Activated CD8-positive, alpha-beta T cell treated with anti-CD3 and anti-CD28 coated beads, Interleukin-2, amount 10 ng/mL, durations not matched to agents 7 days and 5 days (primary cell): ENCODE results near the gene CAMK2B. TPM values are rescaled to one million over a fixed set of nuclear protein-coding genes. Genes with fewer than 3 reads are reported as not detected.

Experiments
- ATAC-seq: fragments of 150-1000 bp; cut with Tn5 transposase; one replicate; pipeline ENCODE4 v1.10.0; 2021; ENCODE audit warnings: moderate library complexity
- CTCF ChIA-PET: fragments of 350-600 bp; sonication (Branson Sonifier 250); formaldehyde crosslinking; loops from one replicate; lab custom pipeline; 2021; ENCODE audit warnings: antibody characterized with exemption; lab: Charles Lee
- POLR2A ChIA-PET: fragments of 350-600 bp; sonication (Branson Sonifier 250); formaldehyde crosslinking; loops from one replicate; lab custom pipeline; 2021; ENCODE audit warnings: antibody characterized with exemption; lab: Charles Lee
- DNase-seq: peaks from one replicate; pipeline ENCODE4 v3.0.0-alpha.2; 2020
- H3K27ac Mint-ChIP-seq: one replicate; pipeline ENCODE4 v1.8.0; 2021; ENCODE audit warnings: mild to moderate bottlenecking, mixed read lengths
- H3K27me3 Mint-ChIP-seq: one replicate; pipeline ENCODE4 v1.8.0; 2021; ENCODE audit warnings: low read depth, mixed read lengths
- H3K36me3 Mint-ChIP-seq: one replicate; pipeline ENCODE4 v1.8.0; 2021; ENCODE audit warnings: low read depth, mixed read lengths
- H3K4me1 Mint-ChIP-seq: one replicate; pipeline ENCODE4 v1.8.0; 2021; ENCODE audit warnings: low read depth, mixed read lengths
- H3K4me3 Mint-ChIP-seq: one replicate; pipeline ENCODE4 v1.8.0; 2021; ENCODE audit warnings: mild to moderate bottlenecking, mixed read lengths
- H3K9me3 Mint-ChIP-seq: one replicate; pipeline ENCODE4 v1.8.0; 2022; ENCODE audit warnings: mixed read lengths; ENCODE audit not compliant: insufficient read depth
- total RNA-seq, 2 experiments: library from RNA; stranded (reverse); gene quantifications; one replicate each; pipeline ENCODE4 v1.2.3, GENCODE V29; 2021

Gene CAMK2B
- total RNA-seq, 2 experiments from 2014 or later: not detected

GRCh38 chr7:44220046-44220357, 105.4 kb downstream of the CAMK2B start:
- Mint-ChIP-seq H3K4me1 (no peaks in the 10 kb centered on the region), H3K36me3 (peaks cover 1% of the 10 kb centered on the region), H3K4me3 (no peak overlapping the region), H3K9me3 (no peaks in the 10 kb centered on the region), H3K27ac (no peak overlapping the region), H3K27me3 (no peaks in the 10 kb centered on the region)
- CTCF ChIA-PET: no interaction called here
- no peak for DNase-seq
- POLR2A ChIA-PET: no interaction called here
- ATAC-seq: no peak

- Mint-ChIP-seq H3K4me1 (no peaks in the 10 kb centered on the region), H3K36me3 (peaks cover 1% of the 10 kb centered on the region), H3K27me3 (no peaks in the 10 kb centered on the region), H3K27ac (no peak overlapping the region), H3K4me3 (no peak overlapping the region), H3K9me3 (no peaks in the 10 kb centered on the region)
- ChIA-PET CTCF (interaction anchor here (1.5 kb wide), 1 partner anchor 19 kb away, joined by 4 read pairs; the partner anchor contains the start of gene YKT6), POLR2A (no interaction called here)
- ATAC-seq: no peak
- no peak for DNase-seq
Observed at GRCh38 chr7:44219371-44220045, 105.9 kb downstream of the CAMK2B start.

GRCh38 chr7:44218418-44219201, 106.8 kb downstream of the CAMK2B start:
- CTCF ChIA-PET: interaction anchor here (1.5 kb wide), 1 partner anchor 18 kb away, joined by 4 read pairs; the partner anchor contains the start of gene YKT6
- no peaks in the 10 kb centered on the region for H3K9me3 Mint-ChIP-seq
- H3K36me3 Mint-ChIP-seq: peaks cover 4% of the 10 kb centered on the region
- H3K27me3 Mint-ChIP-seq: no peaks in the 10 kb centered on the region
- DNase-seq: no peak
- H3K4me1 Mint-ChIP-seq: no peaks in the 10 kb centered on the region
- ATAC-seq: no peak
- H3K27ac Mint-ChIP-seq: no peak overlapping the region
- no peak overlapping the region for H3K4me3 Mint-ChIP-seq
- POLR2A ChIA-PET: no interaction called here

- ATAC-seq (no peak), DNase-seq (no peak)
- H3K36me3 Mint-ChIP-seq: peaks cover 4% of the 10 kb centered on the region
- H3K27me3 Mint-ChIP-seq: no peaks in the 10 kb centered on the region
- CTCF ChIA-PET: interaction anchor here (1.5 kb wide), 1 partner anchor 17 kb away, joined by 4 read pairs; the partner anchor contains the start of gene YKT6
- no peak overlapping the region for H3K4me3 Mint-ChIP-seq
- POLR2A ChIA-PET: no interaction called here
- H3K9me3 Mint-ChIP-seq: no peaks in the 10 kb centered on the region
- no peak overlapping the region for H3K27ac Mint-ChIP-seq
- H3K4me1 Mint-ChIP-seq: no peaks in the 10 kb centered on the region
Observed at GRCh38 chr7:44217852-44218402, 107.5 kb downstream of the CAMK2B start.

- Mint-ChIP-seq H3K27me3 (no peaks in the 10 kb centered on the region), H3K4me3 (no peak overlapping the region), H3K36me3 (peaks cover 7% of the 10 kb centered on the region), H3K27ac (no peak overlapping the region), H3K4me1 (peaks cover 3% of the 10 kb centered on the region), H3K9me3 (no peaks in the 10 kb centered on the region)
- POLR2A ChIA-PET: no interaction called here
- CTCF ChIA-PET: no interaction called here
- ATAC-seq (no peak), DNase-seq (no peak)
Observed at GRCh38 chr7:44217223-44217714, 108.1 kb downstream of the CAMK2B start.

- Mint-ChIP-seq H3K4me3 (no peak overlapping the region), H3K27me3 (no peaks in the 10 kb centered on the region), H3K4me1 (peaks cover 9% of the 10 kb centered on the region), H3K27ac (no peak overlapping the region), H3K9me3 (no peaks in the 10 kb centered on the region), H3K36me3 (peaks cover 10% of the 10 kb centered on the region)
- CTCF ChIA-PET: no interaction called here
- ATAC-seq: no peak
- no peak for DNase-seq
- POLR2A ChIA-PET: no interaction called here
Observed at GRCh38 chr7:44216521-44217222, 108.7 kb downstream of the CAMK2B start.

- H3K27ac Mint-ChIP-seq: no peak overlapping the region
- no peaks in the 10 kb centered on the region for H3K27me3 Mint-ChIP-seq
- peaks cover 14% of the 10 kb centered on the region for H3K4me1 Mint-ChIP-seq
- ChIA-PET POLR2A (no interaction called here), CTCF (no interaction called here)
- peaks cover 16% of the 10 kb centered on the region for H3K36me3 Mint-ChIP-seq
- DNase-seq (no peak), ATAC-seq (peak; percentile 23)
- no peak overlapping the region for H3K4me3 Mint-ChIP-seq
- H3K9me3 Mint-ChIP-seq: no peaks in the 10 kb centered on the region
Observed at GRCh38 chr7:44216019-44216418, 109.4 kb downstream of the CAMK2B start.

GRCh38 chr7:44215531-44215930, 109.9 kb downstream of the CAMK2B start:
- DNase-seq: no peak
- Mint-ChIP-seq H3K4me1 (peaks cover 14% of the 10 kb centered on the region), H3K4me3 (no peak overlapping the region), H3K27me3 (no peaks in the 10 kb centered on the region), H3K36me3 (peaks cover 19% of the 10 kb centered on the region), H3K9me3 (no peaks in the 10 kb centered on the region), H3K27ac (no peak overlapping the region)
- CTCF ChIA-PET: no interaction called here
- no peak for ATAC-seq
- POLR2A ChIA-PET: no interaction called here

GRCh38 chr7:44213877-44214388, 111.5 kb downstream of the CAMK2B start:
- ChIA-PET CTCF (interaction anchor here (1.0 to 1.5 kb wide), 4 partner anchors 9 to 83 kb away, joined by 3 to 5 read pairs (median 3); partner anchors contain the start of gene YKT6), POLR2A (interaction anchor here (1.2 kb wide), 1 partner anchor 13 kb away, joined by 4 read pairs; the partner anchor contains the start of gene YKT6)
- no peaks in the 10 kb centered on the region for H3K9me3 Mint-ChIP-seq
- DNase-seq (no peak), ATAC-seq (no peak)
- H3K4me3 Mint-ChIP-seq: no peak overlapping the region
- H3K36me3 Mint-ChIP-seq: peaks cover 28% of the 10 kb centered on the region
- no peaks in the 10 kb centered on the region for H3K27me3 Mint-ChIP-seq
- H3K4me1 Mint-ChIP-seq: peaks cover 14% of the 10 kb centered on the region
- H3K27ac Mint-ChIP-seq: no peak overlapping the region

GRCh38 chr7:44213206-44213876, 112.1 kb downstream of the CAMK2B start:
- ChIA-PET POLR2A (no interaction called here), CTCF (interaction anchor here (1.3 to 1.5 kb wide), 2 partner anchors 9 to 12 kb away, joined by 3 to 5 read pairs; partner anchors contain the start of gene YKT6)
- Mint-ChIP-seq H3K27me3 (no peaks in the 10 kb centered on the region), H3K36me3 (peaks cover 32% of the 10 kb centered on the region), H3K4me3 (no peak overlapping the region), H3K27ac (peak overlapping the region; percentile 5), H3K9me3 (no peaks in the 10 kb centered on the region), H3K4me1 (peaks cover 14% of the 10 kb centered on the region)
- no peak for ATAC-seq
- no peak for DNase-seq
